ENCODE data around the gene STAT2.
"Not testable (repeated sequence)": the region's sequence is repeated elsewhere in the genome, so short reads cannot be mapped to it uniquely, and the experiment has no call there.

Gene STAT2

DNA sequence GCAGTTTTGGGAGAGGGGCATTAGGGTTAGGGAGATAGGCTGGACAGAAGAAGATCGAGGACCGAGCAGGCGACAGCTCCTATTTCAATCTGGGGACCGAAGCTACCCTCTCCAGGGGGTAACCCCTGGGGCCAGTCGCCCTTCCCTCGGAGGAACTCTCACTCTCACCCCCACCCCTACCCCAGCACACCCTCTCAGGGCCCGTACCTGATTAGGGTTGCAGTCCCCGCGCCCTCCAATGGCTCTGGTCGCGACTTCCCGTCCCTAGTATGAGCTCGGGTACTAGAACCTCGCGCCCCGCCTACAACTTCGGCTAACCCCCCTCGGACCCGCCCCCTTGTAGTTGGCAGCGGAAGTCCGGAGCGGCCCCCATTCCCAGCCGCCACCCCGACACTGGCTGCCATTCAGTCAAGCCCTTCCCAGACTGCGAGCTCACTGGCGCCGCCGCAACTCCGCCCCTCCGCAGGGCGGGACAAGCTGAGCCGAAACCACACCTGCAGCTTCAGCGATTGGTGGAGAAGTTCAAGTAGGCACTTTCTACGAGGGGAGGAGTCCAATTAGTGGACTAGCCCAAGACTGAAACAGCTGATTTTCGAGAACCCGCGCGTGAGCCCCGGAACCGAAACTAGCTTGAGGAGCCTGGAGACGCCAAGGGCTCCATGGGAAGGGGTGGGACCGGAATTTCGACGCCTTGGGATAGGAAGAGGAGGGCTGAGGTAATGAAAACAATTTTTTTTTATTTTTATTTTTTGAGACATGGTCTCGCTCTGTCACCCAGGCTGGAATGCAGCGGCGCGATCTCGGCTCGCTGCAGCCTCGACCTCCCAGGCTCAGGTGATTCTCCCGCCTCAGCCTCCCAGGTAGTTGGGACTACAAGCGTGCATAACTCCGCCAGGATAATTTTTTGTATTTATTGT is at the start of gene STAT2:
STAT2 (minus strand) TSS at position 257 of the 917 bp plus-strand sequence. CDS start 3,536 bp downstream, outside the sequence.
- peak; percentile 82 for DNase-seq

DNA sequence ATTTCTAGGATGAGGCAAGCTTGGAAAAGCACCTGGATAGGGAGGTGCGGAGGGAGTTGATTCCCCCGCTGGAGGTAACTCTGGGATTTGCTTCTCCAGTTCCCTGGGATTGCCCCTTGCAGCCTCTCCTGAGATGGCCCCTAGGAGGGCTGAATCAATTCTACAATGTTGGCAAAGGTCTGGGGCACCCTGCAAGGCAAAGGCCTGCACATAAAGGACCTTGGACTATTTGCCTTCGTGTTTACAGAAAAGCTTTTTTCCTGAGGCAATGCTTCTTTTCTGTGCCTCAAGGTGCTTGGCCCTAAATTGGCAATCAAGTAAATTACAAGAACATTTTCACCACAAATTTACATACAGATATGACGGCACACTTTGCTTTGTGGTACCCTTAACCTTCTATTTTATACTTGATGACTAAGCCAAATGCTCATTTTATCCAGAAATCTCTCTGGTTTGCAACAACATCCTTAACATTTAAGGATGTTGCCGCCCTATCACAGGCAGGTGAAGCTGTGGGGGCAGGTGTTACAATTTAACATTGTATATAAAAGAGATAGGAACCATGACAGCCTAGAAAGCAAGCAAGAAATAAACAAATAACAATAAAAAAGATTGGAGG is 49.0 kb upstream of the STAT2 start:
- no peak for DNase-seq

DNA sequence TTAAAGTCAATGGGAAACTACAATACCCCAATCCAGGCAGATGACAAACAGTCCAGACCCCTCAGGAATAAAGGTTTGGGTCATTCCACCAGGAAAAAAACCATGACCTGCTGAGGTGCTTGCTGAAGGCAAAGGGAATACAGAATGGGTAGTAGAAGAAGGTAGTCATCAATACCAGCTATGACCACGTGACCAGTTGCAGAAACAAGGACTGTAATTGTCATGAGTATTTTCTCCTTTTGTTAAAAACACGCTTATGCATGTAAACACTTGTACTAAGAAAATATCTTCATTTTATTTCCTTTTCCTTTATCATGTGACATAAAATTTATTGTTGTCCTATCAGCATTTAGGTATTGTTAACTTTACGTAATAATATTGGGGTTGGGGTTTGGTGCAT is 44.3 kb upstream of the STAT2 start:
- not testable (repeated sequence) for DNase-seq

DNA sequence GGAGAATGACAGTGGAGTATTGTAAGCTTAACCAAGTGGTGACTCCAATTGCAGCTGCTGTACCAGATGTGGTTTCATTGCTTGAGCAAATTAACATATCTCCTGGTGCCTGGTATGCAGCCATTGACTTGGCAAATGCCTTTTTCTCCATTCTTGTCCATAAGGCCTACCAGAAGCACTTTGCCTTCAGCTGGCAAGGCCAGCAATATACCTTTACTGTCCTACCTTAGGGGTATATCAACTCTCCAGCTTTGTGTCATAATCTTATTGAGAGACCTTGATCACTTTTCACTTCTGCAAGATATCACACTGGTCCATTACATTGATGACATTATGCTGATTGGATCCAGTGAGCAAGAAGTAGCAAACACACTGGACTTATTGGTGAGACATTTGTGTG is 41.7 kb upstream of the STAT2 start:
- not testable (repeated sequence) for DNase-seq

DNA sequence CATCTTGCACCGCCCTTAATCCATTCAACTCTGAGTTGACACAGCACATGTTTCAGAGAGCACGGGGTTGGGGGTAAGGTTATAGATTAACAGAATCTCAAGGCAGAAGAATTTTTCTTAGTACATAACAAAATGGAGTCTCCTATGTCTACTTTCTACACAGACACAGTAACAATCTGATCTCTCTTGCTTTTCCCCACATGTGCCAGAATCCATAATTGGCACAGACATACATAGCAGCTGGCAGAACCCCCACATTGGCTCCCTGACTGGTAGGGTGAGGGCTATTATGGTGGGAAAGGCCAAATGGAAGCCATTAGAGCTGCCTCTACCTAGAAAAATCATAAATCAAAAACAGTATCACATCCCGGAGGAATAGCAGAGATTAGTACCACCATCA is 41.2 kb upstream of the STAT2 start:
- DNase-seq: not testable (repeated sequence)

DNA sequence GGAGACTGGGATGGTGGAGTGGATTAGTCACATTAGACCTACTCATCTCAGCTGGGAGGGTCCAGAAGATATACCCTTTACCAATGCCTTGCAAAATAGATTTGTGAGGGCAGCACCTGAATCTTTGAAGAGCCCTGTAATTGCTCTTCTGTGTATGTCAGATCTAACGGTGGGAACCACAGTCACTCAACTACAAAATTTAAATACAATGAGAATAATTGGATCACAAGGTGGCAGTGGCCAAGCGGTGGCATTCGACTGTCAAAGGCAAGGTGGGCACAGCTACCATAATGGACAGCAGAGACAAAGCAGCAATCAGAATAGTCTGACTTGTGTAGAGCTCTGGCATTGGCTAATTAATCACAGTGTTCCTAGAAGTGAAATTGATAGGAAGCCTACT is 39.6 kb upstream of the STAT2 start:
- DNase-seq: not testable (repeated sequence)

DNA sequence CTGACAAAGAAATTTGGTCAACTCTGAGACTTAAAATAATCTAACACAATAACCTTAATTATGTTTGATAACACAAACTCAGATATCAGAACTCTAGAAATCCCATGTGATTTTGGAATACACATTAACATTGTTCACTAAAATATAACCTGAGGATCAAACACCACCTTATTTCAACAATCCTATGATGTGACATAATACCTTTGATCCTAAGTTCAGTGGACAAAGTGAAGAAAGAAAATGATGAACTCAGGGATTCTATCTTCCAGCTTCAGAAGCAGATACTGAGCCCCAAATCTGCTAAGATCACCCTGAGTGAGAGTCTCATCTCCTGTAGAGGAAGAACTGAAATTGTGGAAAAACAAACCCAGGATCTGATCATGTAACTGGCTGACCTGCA is 38.4 kb upstream of the STAT2 start:
- no peak for DNase-seq

DNA sequence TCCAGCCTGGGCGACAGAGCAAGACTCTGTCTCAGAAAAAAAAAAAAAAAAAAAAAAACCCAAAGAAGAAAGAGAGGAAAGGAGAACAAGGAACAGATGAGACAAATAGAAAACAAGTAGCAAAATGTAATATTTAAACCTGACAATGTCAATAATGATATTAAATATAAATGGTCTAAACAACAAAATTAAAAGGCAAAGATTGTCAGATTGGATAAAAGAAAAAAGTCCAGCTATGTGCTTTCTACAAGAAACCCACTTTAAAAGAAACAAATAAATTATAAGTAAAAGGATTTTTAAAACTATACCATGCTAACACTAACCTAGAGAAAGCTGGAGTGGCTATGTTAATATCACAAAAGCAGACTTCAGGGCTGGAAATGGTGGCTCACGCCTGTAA is 32.4 kb upstream of the STAT2 start:
- DNase-seq: no peak

DNA sequence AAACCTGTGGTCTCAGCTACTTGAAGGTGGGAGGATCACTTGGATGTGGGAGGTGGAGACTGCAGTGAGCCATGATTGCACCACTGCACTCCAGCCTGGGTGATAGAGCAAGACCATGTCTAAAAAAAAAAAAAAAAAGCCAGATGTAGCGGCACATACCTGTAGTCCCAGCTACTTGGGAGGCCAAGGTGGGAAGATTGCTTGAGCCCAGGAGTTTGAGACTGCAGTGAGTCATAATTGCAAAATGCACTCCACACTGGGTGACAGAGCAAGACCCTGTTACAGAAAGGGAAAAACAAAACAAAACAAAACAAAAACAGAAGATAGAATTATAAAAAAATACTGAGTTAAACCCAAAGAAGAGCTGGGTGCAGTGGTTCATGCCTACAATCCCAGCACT is 31.8 kb upstream of the STAT2 start:
- no peak for DNase-seq

DNA sequence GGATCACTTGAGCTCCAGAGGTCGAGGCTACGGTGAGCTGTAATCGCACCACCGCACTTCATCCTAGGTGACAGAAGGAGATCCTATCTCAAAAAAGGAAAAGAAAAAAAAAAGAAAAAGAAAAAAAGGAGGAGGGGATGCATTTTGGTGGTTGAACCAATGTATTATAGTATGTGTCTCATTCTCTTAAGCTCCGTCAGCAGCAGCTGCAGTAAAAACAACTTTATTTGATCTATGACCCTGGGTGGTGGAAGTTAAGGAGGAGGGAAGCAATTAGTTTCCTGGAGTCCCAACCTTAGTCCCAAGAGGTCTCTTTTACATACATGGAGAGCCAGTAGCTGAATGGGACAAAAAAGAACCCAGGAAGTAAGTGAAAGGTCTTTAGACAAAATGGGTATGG is 29.5 kb upstream of the STAT2 start:
- DNase-seq: no peak

DNA sequence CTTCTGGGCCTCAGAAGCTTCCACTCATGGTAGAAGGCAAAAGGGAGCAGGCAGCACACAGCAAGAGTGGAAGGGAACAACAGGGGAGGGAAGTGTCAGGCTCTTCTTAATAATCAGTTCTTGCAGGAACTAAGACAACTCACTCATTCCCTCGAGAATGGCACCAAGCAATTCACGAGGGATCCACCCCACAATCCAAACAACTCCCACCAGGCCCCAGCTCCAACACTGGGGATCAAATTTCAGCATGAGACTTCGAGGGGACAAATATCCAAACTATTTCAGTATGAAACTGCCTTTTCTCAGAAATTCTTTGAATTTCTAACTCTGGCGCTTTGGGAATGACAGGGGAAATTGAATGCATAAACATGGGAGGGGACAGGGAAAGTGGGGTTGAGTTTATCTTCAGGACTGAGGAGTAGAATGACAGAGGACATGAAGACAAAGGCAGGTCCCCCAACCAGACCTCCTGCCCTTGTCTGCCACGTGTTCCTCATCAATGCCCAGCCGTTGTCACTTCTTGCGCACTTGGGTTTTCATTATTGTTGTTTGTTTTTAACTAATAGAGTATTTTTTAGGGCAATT is 27.3 kb upstream of the STAT2 start:
- DNase-seq: no peak

DNA sequence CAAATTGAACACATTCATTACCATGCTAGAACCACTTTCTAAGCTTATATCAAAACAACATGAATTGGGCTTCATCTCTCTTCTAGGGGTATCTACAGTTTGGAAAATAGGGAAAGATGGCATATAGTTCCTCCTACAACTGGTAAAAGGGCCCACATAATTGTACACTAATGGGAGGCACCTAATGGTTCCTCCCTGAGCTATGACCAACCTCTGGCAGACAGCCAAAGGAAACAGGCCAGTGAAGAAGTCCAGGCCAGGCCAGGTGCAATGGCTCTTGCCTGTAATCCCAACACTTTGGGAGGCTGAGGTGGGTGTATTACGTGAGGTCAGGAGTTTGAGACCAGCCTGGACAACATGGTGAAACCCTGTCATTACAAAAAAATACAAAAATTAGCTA is 26.0 kb upstream of the STAT2 start:
- no peak for DNase-seq

DNA sequence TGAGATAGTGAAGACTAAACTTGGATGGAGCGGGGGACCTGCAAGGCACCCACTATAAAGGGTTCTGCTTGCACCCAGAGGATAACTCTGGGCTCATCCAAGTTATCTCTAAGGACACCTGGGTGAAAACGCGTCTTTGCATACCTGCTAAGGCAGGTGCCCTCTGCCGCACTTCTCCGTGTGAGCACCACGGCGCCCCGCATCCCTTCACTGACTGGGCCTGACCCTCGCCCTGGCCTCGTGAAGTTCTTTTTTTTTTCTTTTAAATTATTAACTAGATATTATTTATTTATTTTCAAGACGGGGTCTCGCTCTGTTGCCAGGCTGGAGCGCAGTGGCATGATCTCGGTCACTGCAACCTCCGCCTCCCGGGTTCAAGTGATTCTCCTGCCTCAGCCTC is 22.7 kb upstream of the STAT2 start:
- DNase-seq: no peak

DNA sequence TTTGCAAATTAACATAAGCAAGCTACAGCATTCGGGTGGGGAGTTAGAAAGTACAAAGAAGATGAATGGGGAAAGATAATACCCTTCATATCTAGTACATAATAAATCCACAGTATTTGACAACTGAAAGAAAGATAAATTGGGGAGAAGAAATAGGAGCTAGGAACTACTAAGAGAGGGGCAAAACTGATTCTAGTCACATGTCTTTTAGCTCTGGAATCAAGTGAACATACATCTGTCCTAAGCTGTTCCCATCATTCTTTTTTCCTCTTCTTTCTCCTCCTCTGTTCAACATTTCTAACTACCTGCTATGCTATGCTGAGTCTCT is 18.0 kb upstream of the STAT2 start:
- no peak for DNase-seq

DNA sequence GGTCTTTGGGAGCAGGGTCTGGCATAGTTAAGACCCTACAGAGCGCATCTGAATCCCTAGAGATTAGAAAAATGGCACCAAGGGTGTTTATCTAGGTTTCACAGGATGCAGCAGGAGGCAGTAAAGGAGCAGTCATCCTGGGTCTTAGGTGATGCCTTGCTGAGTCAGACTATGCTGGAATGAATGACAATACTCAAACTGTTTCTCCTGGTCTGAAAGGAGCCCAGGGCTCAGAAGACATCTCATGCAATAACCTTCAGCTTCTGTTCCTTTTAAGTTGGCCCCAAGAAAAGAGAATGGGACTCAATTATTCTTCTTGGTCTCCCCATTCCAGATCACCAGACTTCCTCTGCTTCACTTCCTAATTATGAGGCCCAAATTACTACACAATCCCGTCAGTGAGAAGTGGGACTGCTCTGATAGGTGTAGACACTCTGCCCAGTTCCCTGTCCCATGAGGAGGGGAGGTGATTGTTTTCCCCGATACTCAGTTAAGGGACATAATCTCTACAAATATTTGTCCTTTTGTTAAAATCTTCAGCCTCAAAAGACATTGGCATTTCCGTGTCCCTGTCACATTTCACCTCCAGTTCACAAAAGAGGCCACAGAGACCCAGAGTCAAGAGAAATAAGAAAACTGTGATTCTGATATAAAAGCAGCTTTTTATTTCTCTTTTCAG is 17.5 kb upstream of the STAT2 start:
- no peak for DNase-seq

DNA sequence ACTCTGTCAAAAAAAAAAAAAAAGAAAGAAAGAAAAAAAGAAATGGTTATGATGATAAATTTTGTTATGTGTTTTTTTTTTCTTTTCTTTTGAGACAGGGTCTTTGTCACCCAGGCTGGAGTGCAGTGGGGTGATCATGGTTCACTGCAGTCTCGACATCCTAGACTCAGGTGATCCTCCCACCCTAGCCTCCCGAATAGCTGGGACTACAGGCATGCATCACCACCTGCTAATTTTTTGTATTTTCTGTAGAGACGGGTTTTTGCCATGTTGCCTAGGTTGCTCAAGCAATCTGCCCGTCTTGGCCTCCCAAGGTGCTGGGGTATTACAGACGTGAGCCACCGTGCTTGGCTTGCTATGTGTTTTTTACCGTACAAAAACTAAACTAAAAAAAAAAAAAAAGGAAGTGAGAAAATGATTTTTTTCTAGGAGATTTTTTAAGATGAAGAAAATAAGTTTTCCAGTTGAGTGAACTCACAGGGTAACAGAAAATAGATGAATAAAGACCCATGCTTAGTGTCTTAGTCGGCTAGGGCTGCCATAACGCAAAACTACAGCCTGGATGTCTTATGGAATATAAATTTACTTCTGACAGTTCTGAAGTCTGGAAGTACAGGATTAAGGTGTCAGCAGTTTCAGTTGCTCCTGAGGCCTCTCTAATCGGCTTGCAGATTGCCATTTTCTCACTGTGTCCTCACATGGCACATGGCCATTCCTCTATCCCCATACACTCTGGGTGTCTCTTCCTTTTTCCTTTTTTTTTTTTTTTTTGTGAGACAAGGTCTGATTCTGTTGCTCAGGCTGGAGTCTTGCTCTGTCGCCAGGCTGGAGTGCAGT is 15.9 kb upstream of the STAT2 start:
- no peak for DNase-seq

DNA sequence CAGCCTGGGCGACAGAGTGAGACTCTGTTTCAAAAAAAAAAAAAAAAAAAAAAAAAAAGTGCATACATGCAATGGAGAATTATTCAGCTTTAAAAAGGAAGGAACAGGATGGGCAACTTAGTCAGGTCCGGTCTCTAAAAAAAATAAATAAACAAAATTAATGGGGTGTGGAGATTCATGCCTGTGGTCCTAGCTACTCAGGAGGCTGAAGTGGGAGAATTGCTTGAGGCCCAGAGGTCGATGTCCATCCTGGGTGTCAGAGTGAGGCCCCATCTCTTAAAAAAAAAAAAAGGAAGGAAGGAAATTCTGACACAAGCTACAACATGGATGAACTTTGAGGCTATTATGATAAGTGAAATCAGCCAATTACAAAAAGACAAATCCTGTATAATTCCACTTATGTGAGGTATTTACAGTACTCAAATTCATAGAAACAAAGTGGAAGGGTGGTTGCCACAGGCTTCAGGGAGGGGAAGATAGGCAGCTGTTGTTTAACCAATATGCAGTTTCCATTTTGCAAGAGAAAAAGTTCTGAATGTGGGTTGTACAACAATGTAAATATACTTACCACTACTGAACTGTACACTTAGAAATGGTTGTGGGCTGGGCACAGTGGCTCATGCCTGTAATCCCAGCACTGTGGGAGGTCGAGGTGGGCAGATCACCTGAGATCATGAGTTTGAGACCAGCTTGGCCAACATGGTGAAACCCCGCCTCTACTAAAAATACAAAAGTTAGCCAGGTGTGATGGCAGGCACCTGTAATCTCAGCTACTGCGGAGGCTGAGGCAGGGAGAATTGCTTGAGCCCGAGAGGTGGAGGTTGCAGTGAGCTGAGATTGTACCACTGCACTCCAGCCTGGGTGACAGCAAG is 15.1 kb upstream of the STAT2 start:
- no peak for DNase-seq

DNA sequence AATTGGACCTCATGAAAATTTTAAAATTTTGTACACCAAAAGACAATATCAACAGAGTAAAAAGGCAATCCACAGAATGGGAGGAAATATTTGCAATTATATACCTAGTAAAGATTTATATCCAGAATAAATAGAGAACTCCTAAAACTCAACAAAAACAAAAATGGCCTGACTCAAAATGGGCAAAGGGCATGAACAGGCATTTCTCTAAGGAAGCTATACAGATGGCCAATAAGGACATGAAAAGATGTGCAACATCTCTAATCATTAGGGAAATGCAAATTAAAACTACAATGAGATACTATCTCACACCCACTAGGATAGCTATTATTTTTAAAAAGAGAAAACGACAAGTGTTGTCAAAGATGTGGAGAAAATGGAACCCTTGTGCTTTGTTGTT is 13.6 kb upstream of the STAT2 start:
- no peak for DNase-seq

DNA sequence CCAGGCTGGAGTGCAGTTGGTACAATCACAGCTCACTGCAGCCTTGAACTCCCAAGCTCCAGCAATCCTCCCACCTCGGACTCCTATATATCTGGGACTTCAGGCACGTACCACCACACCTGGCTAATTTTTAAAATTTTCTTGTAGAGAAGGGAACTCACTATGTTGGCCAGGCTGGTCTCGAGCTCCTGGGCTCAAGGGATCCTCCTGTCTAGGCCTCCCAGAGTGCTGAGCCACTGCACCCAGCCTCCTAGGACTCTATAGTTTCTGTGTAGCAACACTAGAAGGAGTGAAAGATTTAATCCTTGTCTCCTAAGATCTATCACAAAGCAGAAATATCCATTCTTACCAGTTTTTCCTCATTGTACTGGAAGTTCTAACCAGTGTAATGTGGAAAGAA is 7.0 kb upstream of the STAT2 start:
- DNase-seq: no peak

DNA sequence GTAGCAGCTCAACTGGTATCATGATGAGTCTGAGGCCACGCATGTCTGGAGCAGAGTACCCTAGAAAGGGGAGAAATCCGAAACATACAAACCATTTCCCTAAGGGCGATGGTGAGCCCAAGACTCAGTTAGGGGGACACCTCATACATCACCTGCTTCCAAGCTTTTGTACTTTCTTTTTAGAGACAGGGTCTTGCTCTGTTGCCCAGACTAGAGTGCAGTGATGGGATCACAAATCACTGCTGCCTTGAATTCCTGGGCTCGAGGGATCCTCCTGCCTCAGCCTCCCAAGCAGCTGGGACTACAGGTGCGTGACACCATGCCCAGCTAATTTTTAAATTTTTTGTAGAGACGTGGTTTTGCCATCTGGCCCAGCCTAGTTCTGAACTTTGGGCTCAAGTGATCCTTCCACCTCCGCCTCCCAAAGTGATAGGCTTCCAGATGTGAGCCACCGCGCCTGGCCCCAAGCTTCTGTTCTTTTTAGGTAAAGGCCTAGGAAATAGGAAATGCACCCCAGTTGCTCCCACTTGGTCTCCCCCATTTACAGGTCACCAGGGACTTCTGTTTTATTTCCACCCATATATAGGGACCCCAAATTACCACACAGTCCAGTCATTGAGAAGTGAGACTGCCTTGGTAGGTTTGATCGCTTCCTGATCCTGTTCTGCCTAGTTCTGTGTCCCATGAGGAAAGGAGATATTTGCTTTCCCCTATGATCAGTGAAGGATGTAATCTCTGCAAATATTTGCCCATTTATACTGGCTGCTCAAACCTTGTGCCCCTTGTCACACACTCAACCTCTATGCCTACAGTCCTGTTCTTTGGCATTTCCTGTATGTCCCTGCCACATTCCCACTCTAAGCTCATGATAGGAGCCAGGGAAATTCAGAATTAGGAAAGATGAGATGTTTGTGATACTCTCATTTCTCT is 2.5 kb upstream of the STAT2 start, which contains the start of gene APOF:
APOF (minus strand) TSS at position 728 of the 930 bp plus-strand sequence; CDS start at position 616, 112 bp downstream.
- no peak for DNase-seq
